Measurements from ENCODE around the gene RIN3. TPM values are rescaled to one million over a fixed set of nuclear protein-coding genes. Genes with fewer than 3 reads are reported as not detected.

RIN3 gene
- polyA plus RNA-seq, 1 experiment, result 8.2 TPM

- ChIA-PET CTCF (interaction anchor here (1.7 to 2.7 kb wide), 2 partner anchors 10 to 14 kb away, joined by 5 to 8 read pairs; no protein-coding TSS in a partner anchor), POLR2A (no interaction called here)
- Histone ChIP-seq H3K4me3 (ENCODE audit: low read depth, low read length) (no peak overlapping the region), H3K27me3 (ENCODE audit: control insufficient read depth, insufficient read depth, low read length) (no peaks in the 10 kb centered on the region), H3K36me3 (ENCODE audit: control insufficient read depth, insufficient read depth, low read length) (peaks cover 9% of the 10 kb centered on the region)
- no peak for DNase-seq (ENCODE audit: low read depth)
- TF ChIP-seq CTCF (IDR thresholded peaks at IDR 0.05; ENCODE audit: insufficient read depth, low read depth, low read length), result no peak
These were observed 146.4 kb downstream of the RIN3 start for GRCh38 chr14:92659765-92660561.

DNA sequence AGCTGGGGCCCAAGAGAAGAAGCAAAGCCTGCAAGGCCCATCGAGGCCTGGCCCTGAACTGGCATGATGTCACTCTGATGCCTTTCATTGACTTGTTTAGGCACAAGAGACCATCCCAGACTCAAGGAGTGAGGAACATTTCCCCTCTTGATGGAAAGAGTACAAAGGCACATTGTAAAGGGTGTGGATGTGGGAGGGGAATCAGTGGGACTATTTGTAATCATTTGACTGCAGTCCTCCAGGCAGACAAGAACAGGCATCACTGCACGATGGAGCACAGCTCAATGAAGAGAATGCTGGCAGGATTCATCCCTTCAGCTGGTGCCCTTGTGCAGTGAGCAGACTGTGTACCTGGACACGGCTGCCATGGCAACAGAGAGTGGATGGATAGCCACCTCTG is 147.0 kb downstream of the RIN3 start:
- Histone ChIP-seq H3K4me3 (ENCODE audit: low read depth, low read length) (no peak overlapping the region), H3K27me3 (ENCODE audit: control insufficient read depth, insufficient read depth, low read length) (no peaks in the 10 kb centered on the region), H3K36me3 (ENCODE audit: control insufficient read depth, insufficient read depth, low read length) (peaks cover 9% of the 10 kb centered on the region)
- no peak for TF ChIP-seq CTCF (IDR thresholded peaks at IDR 0.05; ENCODE audit: insufficient read depth, low read depth, low read length)
- ChIA-PET CTCF (interaction anchor here (1.7 kb wide), 1 partner anchor 10 kb away, joined by 5 read pairs; no protein-coding TSS in a partner anchor), POLR2A (no interaction called here)
- DNase-seq (ENCODE audit: low read depth), result no peak

- no peak overlapping the region for H3K4me3 ChIP-seq (ENCODE audit: low read depth, low read length)
- ChIA-PET CTCF (no interaction called here), POLR2A (no interaction called here)
- TF ChIP-seq CTCF (IDR thresholded peaks at IDR 0.05; ENCODE audit: insufficient read depth, low read depth, low read length), result no peak
- DNase-seq (ENCODE audit: low read depth), result no peak
- no peaks in the 10 kb centered on the region for H3K27me3 ChIP-seq (ENCODE audit: control insufficient read depth, insufficient read depth, low read length)
- peaks cover 8% of the 10 kb centered on the region for H3K36me3 ChIP-seq (ENCODE audit: control insufficient read depth, insufficient read depth, low read length)
These were observed 149.5 kb downstream of the RIN3 start for GRCh38 chr14:92663049-92663448.

DNA sequence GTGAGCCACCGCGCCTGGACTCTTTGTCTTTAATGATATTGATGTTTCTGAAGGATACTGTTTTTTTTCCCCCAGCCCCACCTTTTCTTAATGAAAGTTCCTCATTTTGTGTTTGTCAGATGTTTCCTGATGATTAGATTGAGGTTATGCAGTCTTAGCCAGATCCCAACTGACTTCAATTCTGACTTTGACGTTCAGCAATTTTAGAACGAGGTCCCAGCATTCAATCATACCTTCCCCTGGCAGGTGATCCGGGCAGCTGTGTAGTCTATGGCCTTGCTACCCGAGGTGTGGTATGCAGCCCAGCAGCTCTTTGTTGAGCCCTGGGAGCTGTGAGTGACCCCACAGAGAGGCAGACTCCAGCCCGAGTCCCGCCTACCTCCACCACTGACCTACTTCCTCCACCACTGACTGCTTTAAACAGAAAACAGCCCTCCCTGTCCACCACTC is 152.1 kb downstream of the RIN3 start:
- CTCF ChIA-PET, result interaction anchor here (1.2 to 1.9 kb wide), 2 partner anchors 9 to 21 kb away, joined by 3 to 8 read pairs; no protein-coding TSS in a partner anchor
- POLR2A ChIA-PET, result no interaction called here

More for the DNA sequence above, 152.1 kb downstream of the RIN3 start:
- Histone ChIP-seq H3K4me3 (ENCODE audit: low read depth, low read length) (no peak overlapping the region), H3K27me3 (ENCODE audit: control insufficient read depth, insufficient read depth, low read length) (no peaks in the 10 kb centered on the region), H3K36me3 (ENCODE audit: control insufficient read depth, insufficient read depth, low read length) (peaks cover 4% of the 10 kb centered on the region)
- DNase-seq (ENCODE audit: low read depth), result no peak
- no peak for TF ChIP-seq CTCF (IDR thresholded peaks at IDR 0.05; ENCODE audit: insufficient read depth, low read depth, low read length)

Data from BJ (cell line).